ENCODE results near the gene ENTR1. TPM values are rescaled to one million over a fixed set of nuclear protein-coding genes. Genes with fewer than 3 reads are reported as not detected.

Gene ENTR1
- total RNA-seq, 2 donors from 2014 or later: 25.3 to 43.1 TPM

DNA sequence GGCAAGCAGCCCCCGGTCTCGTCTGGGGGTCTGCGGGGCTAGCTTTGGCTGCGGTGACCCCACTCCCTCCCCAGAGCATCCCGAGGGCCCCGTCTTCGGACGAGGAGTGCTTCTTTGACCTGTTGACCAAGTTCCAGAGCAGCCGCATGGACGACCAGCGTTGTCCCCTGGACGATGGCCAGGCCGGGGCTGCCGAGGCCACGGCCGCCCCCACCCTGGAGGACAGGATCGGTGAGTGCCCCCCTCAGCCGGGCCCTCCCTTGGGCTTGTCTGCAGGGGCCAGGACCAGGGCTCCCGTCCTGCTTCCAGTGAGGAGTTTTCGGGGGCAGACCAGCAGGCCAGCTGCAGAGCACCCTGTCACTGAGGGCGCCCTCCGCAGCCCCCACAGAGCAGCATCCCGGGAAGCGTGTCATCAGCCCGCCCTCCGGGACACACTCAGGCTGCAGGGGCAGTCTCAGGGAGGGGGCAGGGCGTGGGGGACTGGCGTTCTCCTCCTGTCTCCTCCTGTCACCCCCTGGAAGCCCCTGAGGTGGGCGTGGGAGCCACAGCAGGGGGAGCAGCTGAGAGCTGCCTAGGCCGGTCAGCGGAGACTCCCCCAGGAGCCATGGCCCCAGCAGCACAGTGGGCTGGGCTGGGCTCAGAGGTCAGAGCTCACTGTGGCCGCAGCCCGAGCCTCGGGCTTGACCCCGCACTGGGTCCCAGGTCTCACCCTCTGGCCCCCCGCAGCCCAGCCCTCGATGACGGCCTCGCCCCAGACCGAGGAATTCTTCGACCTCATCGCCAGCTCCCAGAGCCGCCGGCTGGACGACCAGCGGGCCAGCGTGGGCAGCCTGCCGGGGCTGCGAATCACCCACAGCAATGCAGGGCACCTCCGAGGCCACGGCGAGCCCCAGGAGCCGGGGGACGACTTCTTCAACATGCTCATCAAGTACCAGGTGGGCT lies 54.5 kb downstream of the ENTR1 start:
- TF ChIP-seq, protein P1, sequence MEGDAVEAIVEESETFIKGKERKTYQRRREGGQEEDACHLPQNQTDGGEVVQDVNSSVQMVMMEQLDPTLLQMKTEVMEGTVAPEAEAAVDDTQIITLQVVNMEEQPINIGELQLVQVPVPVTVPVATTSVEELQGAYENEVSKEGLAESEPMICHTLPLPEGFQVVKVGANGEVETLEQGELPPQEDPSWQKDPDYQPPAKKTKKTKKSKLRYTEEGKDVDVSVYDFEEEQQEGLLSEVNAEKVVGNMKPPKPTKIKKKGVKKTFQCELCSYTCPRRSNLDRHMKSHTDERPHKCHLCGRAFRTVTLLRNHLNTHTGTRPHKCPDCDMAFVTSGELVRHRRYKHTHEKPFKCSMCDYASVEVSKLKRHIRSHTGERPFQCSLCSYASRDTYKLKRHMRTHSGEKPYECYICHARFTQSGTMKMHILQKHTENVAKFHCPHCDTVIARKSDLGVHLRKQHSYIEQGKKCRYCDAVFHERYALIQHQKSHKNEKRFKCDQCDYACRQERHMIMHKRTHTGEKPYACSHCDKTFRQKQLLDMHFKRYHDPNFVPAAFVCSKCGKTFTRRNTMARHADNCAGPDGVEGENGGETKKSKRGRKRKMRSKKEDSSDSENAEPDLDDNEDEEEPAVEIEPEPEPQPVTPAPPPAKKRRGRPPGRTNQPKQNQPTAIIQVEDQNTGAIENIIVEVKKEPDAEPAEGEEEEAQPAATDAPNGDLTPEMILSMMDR (IDR thresholded peaks at IDR 0.05): no peak
- Histone ChIP-seq H3K4me3 (no peak overlapping the region), H3K27me3 (replicated peaks; ENCODE audit: insufficient read depth) (no peaks in the 10 kb centered on the region), H3K27ac (no peak overlapping the region), H3K9me3 (no peaks in the 10 kb centered on the region), H3K36me3 (peaks cover 9% of the 10 kb centered on the region), H3K4me1 (ENCODE audit: control insufficient read depth in 1 of 2, low read depth in 2 of 2) (peaks cover 0 to 10% of the 10 kb centered on the region in 2 donors)
- no peak for ATAC-seq (ENCODE audit: insufficient number of reproducible peaks, low FRiP score, low read depth)
- no peak for DNase-seq (ENCODE audit: low spot score)

DNA sequence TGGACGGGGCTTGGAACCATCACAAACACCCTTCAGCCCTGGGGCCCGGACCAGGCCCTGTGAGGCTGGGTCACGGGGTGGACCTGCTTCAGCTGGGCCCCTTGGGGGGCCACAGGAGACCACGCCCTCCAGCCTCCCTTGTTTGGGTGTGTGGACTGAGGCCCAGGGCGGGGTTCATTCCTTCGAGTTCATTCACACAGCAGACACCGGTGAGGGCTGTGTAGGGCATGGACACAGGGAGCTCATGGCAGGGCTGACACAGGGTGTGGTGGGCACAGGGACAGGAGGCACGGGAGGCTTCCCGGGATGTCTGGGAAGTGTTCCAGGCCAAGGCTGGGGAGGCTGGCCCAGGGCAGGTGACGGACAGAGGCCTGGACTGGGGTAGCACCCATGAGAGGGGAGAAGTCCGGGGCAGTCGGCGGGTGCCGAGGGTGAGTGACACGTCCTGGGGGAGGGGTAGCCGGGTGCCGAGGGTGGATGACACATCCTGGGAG lies 55.8 kb downstream of the ENTR1 start:
- Histone ChIP-seq H3K27ac (peak overlapping the region in 1 of 2 donors; percentile 7), H3K36me3 (peaks cover 9% of the 10 kb centered on the region), H3K4me1 (ENCODE audit: control insufficient read depth in 1 of 2, low read depth in 2 of 2) (peaks cover 0 to 7% of the 10 kb centered on the region in 2 donors), H3K4me3 (no peak overlapping the region), H3K9me3 (no peaks in the 10 kb centered on the region), H3K27me3 (replicated peaks; ENCODE audit: insufficient read depth) (no peaks in the 10 kb centered on the region)
- ATAC-seq (ENCODE audit: insufficient number of reproducible peaks, low FRiP score, low read depth) (no peak), DNase-seq (ENCODE audit: low spot score) (no peak)
- TF ChIP-seq, protein P1 (IDR thresholded peaks at IDR 0.05): no peak

DNA sequence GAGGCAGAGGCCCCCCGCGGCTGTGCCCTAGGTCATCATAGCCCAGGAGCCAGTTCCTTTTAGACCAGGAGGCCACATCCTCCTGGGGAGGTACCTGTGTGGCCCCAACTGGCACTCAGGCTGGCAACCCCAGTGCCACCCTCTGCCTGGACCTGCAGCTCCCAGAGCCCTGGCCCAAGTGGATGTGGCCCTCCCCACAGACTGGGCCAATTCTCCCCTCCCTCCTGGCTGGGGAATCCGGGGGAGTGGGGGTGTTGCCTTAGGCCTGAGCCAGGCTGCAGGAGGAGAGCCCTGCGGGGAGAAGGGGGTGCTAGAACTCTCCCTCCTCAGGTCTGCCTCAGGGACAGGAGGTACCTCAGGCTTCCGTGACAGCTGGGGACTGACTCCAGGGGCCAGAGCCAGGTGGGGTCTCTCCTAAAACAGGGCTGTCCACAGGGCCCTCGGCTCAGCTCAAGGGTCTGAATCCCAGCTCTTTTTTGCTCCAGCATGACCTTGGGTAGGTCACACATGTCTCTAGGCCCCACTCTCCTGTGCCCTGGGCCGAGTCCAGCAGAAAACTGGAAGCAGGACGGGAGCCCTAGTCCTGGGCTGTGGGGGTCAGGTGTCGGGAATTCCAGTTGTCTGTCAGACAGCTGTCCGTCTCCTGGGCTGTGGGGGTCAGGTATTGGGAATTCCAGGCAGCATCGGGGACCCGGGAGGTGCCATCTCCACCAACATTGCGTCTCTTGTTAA lies 56.5 kb downstream of the ENTR1 start:
- no peaks in the 10 kb centered on the region for H3K9me3 ChIP-seq
- peaks cover 0 to 7% of the 10 kb centered on the region in 2 donors for H3K4me1 ChIP-seq (ENCODE audit: control insufficient read depth in 1 of 2, low read depth in 2 of 2)
- no peaks in the 10 kb centered on the region for H3K27me3 ChIP-seq (replicated peaks; ENCODE audit: insufficient read depth)
- no peak for ATAC-seq (ENCODE audit: insufficient number of reproducible peaks, low FRiP score, low read depth)
- no peak for DNase-seq (ENCODE audit: low spot score)
- peaks cover 9% of the 10 kb centered on the region for H3K36me3 ChIP-seq
- peak overlapping the region in 1 of 2 donors; percentile 7 for H3K27ac ChIP-seq
- H3K4me3 ChIP-seq: no peak overlapping the region
- TF ChIP-seq, protein P1 (IDR thresholded peaks at IDR 0.05): no peak

DNA sequence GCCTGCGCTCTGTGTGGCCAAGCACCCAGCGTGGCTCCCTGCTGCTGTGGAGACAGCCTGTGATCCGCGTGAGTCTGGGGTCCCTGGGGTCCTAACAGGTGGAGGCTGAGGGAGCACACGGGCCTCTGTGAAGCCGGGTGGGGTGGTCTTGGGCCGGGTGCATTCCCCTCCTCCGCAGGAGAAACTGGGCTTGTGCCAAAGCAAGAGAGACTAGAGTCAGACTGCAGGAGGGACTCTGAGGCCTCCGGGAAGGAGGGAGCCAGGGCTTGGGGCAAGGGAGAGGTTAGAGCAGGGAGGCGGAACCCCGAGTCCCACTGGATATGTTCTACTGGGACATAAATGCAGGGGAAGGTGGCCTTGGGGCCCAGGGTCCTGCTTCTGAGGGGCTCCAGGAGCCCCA lies 57.3 kb downstream of the ENTR1 start:
- no peaks in the 10 kb centered on the region for H3K9me3 ChIP-seq
- peaks cover 0 to 7% of the 10 kb centered on the region in 2 donors for H3K4me1 ChIP-seq (ENCODE audit: control insufficient read depth in 1 of 2, low read depth in 2 of 2)
- no peak overlapping the region for H3K27ac ChIP-seq
- H3K27me3 ChIP-seq (replicated peaks; ENCODE audit: insufficient read depth): no peaks in the 10 kb centered on the region
- DNase-seq (ENCODE audit: low spot score): no peak
- H3K4me3 ChIP-seq: no peak overlapping the region
- no peak for ATAC-seq (ENCODE audit: insufficient number of reproducible peaks, low FRiP score, low read depth)
- H3K36me3 ChIP-seq: peaks cover 9% of the 10 kb centered on the region
- TF ChIP-seq, protein P1 (IDR thresholded peaks at IDR 0.05): no peak

DNA sequence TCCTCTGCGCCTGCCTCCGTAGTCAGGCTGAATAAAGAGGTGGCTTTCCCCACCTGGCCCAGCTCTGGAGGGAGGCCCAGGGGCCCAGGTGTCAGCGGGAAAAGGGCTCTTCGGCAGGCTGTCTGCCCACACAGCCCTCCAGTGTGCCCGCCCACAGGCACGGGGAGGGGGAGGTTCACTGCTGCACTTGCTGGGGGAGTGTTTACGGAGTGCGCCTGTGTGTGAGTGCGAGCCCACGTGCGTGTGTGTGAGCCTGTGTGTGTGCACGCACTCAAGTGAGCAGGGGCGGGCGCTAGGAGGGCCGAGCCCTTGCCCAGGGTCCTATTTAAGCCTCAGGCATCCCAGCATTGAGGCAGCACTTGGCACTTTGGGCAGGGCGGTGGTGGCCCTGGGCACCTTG lies 57.7 kb downstream of the ENTR1 start:
- ATAC-seq (ENCODE audit: insufficient number of reproducible peaks, low FRiP score, low read depth): no peak

More for the DNA sequence above, 57.7 kb downstream of the ENTR1 start:
- H3K4me1 ChIP-seq (ENCODE audit: control insufficient read depth in 1 of 2, low read depth in 2 of 2): peaks cover 0 to 7% of the 10 kb centered on the region in 2 donors
- no peak overlapping the region for H3K4me3 ChIP-seq
- no peaks in the 10 kb centered on the region for H3K27me3 ChIP-seq (replicated peaks; ENCODE audit: insufficient read depth)
- peaks cover 9% of the 10 kb centered on the region for H3K36me3 ChIP-seq
- TF ChIP-seq, protein P1 (IDR thresholded peaks at IDR 0.05): no peak
- DNase-seq (ENCODE audit: low spot score): no peak
- no peak overlapping the region for H3K27ac ChIP-seq
- no peaks in the 10 kb centered on the region for H3K9me3 ChIP-seq

Measured in thoracic aorta (tissue), 2 donors.